Smooth muscle cell of the umbilical artery (primary cell): ENCODE measurements around the gene SASH3. TPM values are rescaled to one million over a fixed set of nuclear protein-coding genes. Genes with fewer than 3 reads are reported as not detected.

Source experiments
- total RNA-seq: library from RNA; depleted of rRNA; stranded (reverse); fragments of >200 nt; gene quantifications from 2 replicates; pipeline ENCODE4 v1.2.3, GENCODE V29; 2014

The SASH3 gene
- not detected in 2 replicates for total RNA-seq

GRCh38 chrX:129779747-129780146 lies at the start of gene SASH3:
Gene SASH3, plus strand, starts transcription at chrX:129779949. Its CDS starts 149 bp downstream, at chrX:129780098.

GRCh38 chrX:129738466-129739308 lies 41.1 kb upstream of the SASH3 start, which contains the start of gene XPNPEP2:
Gene XPNPEP2, plus strand, starts transcription at chrX:129738979. Its CDS starts 235 bp downstream, at chrX:129739214.

GRCh38 chrX:129843459-129844306 lies 63.9 kb downstream of the SASH3 start, which contains the start of gene ZDHHC9:
Gene ZDHHC9, minus strand, starts transcription at chrX:129843886. Its CDS starts 1,941 bp downstream, at chrX:129841945.

Other genes with a start within 250 kb of the SASH3 start
- 30.3 and 37.0 TPM in 2 replicates for gene OCRL, start 239.7 kb upstream of the SASH3 start, total RNA-seq
- gene APLN, start 125.0 kb upstream of the SASH3 start, total RNA-seq = 0.51 and 1.2 TPM in 2 replicates
- not detected in 2 replicates for gene XPNPEP2, start 41.0 kb upstream of the SASH3 start, total RNA-seq
- 24.3 and 32.0 TPM in 2 replicates for gene ZDHHC9, start 63.9 kb downstream of the SASH3 start, total RNA-seq
- gene UTP14A, start 126.2 kb downstream of the SASH3 start, total RNA-seq = 15.4 and 22.2 TPM in 2 replicates
- gene BCORL1, start 202.7 kb downstream of the SASH3 start, total RNA-seq = 1.5 and 3.3 TPM in 2 replicates